GM18526 (cell line): Measurements from ENCODE around the gene SETD5.

Source experiments
- POLR2A ChIP-seq: IDR thresholded peaks from 3 replicates; pipeline ENCODE4 v1.6.1; 2011; ENCODE audit not compliant: insufficient read length; ENCODE audit errors: extremely low read depth

The SETD5 gene

GRCh38 chr3:9503283-9503682 lies 105.9 kb downstream of the SETD5 start:
- TF ChIP-seq POLR2A = no peak

GRCh38 chr3:9507586-9508578 lies 110.5 kb downstream of the SETD5 start:
- no peak for TF ChIP-seq POLR2A

GRCh38 chr3:9508781-9509180 lies 111.4 kb downstream of the SETD5 start:
- TF ChIP-seq POLR2A = no peak

- TF ChIP-seq POLR2A = no peak
Observed at GRCh38 chr3:9512456-9513045, 115.1 kb downstream of the SETD5 start.

- no peak for TF ChIP-seq POLR2A
Observed at GRCh38 chr3:9514306-9514705, 116.9 kb downstream of the SETD5 start.

GRCh38 chr3:9514956-9515355 lies 117.5 kb downstream of the SETD5 start:
- TF ChIP-seq POLR2A = no peak

GRCh38 chr3:9525078-9525477 lies 127.7 kb downstream of the SETD5 start:
- no peak for TF ChIP-seq POLR2A
